Endothelial cell of umbilical vein (primary cell): ENCODE results near the gene ZNF365. TPM values are rescaled to one million over a fixed set of nuclear protein-coding genes. Genes with fewer than 3 reads are reported as not detected.

Source experiments
- BruUV-seq: library from RNA; stranded (reverse); fragments of 400-500 nt; replicated peaks from 2 replicates; lab custom pipeline; 2021; lab: Mats Ljungman, UMichigan
- CTCF ChIA-PET: fragments of 300-600, 350-600 bp; sonication (Branson Sonifier 250); formaldehyde crosslinking; loops from one replicate; lab custom pipeline; 2021; ENCODE audit warnings: antibody characterized with exemption, inconsistent platforms; lab: Charles Lee
- POLR2A ChIA-PET: fragments of 300-600, 350-600 bp; sonication (Branson Sonifier 250); formaldehyde crosslinking; loops from one replicate; lab custom pipeline; 2021; ENCODE audit warnings: antibody characterized with exemption, inconsistent platforms; lab: Charles Lee
- DNase-seq: peaks from one replicate; pipeline ENCODE4 v3.0.0-alpha.2; 2011; ENCODE audit warnings: low read depth, low spot score
- FAIRE-seq: peaks from 2 replicates; lab custom pipeline; 2011; peaks lifted over from hg19 to GRCh38; lab: Jason Lieb, UNC
- H2AFZ ChIP-seq: 2 replicates; pipeline ENCODE4 v1.6.0; 2012; ENCODE audit warnings: low read depth, low read length, control low read depth, inconsistent platforms
- H3K27ac ChIP-seq: 2 replicates; pipeline ENCODE4 v1.5.1; 2011; ENCODE audit warnings: low read depth, mild to moderate bottlenecking, control low read depth, low read length, moderate library complexity; ENCODE audit not compliant: insufficient read depth
- H3K27me3 ChIP-seq, 2 experiments: 2 replicates each; pipeline versions ENCODE4 v1.6.0 to v1.6.1; 2011; ENCODE audit warnings: low read length in 2 of 2, mixed read lengths in 1 of 2; ENCODE audit not compliant: control insufficient read depth in 2 of 2, insufficient read depth in 2 of 2
- H3K36me3 ChIP-seq, 2 experiments: 2 replicates in 1 of 2; 3 replicates in 1 of 2; pipeline ENCODE4 v1.5.1; 2011; ENCODE audit warnings: low read length in 2 of 2, mild to moderate bottlenecking in 1 of 2, moderate library complexity in 1 of 2; ENCODE audit not compliant: control insufficient read depth in 2 of 2, insufficient read depth in 2 of 2; ENCODE audit errors: extremely low read depth in 1 of 2
- H3K4me1 ChIP-seq: 3 replicates; pipeline ENCODE4 v1.5.1; 2011; ENCODE audit warnings: mild to moderate bottlenecking, low read length; ENCODE audit not compliant: control insufficient read depth, insufficient read depth; ENCODE audit errors: extremely low read depth
- H3K4me2 ChIP-seq: 2 replicates; pipeline ENCODE4 v1.6.1; 2011; ENCODE audit warnings: low read length, control low read depth, mixed read lengths; ENCODE audit not compliant: insufficient read depth
- H3K4me3 ChIP-seq, 3 experiments: fragments of 200-600 bp in 1 of 3; sonication (generic), shearing (Covaris generic) in 1 of 3; replicated peaks in 1 of 3; 2 replicates each; pipeline ENCODE4 v1.5.1; 2011 to 2016; ENCODE audit warnings: control low read depth in 3 of 3, low read length in 3 of 3, mild to moderate bottlenecking in 2 of 3, inconsistent platforms in 1 of 3, low read depth in 1 of 3, moderate library complexity in 1 of 3; ENCODE audit not compliant: insufficient read depth in 1 of 3
- H3K79me2 ChIP-seq: 2 replicates; pipeline ENCODE4 v1.6.0; 2012; ENCODE audit warnings: low read length, inconsistent platforms; ENCODE audit not compliant: control insufficient read depth, insufficient read depth
- H3K9ac ChIP-seq: replicated peaks from 2 replicates; pipeline ENCODE3; 2011; ENCODE audit warnings: low read length, control low read depth; ENCODE audit not compliant: insufficient read depth; ENCODE audit errors: extremely low read depth
- H3K9me1 ChIP-seq: replicated peaks from 3 replicates; pipeline ENCODE4 v1.6.0; 2011; ENCODE audit warnings: mild to moderate bottlenecking, low read length; ENCODE audit not compliant: control insufficient read depth, insufficient read depth; ENCODE audit errors: extremely low read depth
- H3K9me3 ChIP-seq: replicated peaks from 2 replicates; pipeline ENCODE4 v1.5.1; 2012; ENCODE audit warnings: low read length, inconsistent platforms; ENCODE audit not compliant: control insufficient read depth, insufficient read depth
- H4K20me1 ChIP-seq: replicated peaks from 2 replicates; pipeline ENCODE3; 2011; ENCODE audit warnings: mild to moderate bottlenecking, low read length; ENCODE audit not compliant: control insufficient read depth, insufficient read depth; ENCODE audit errors: extremely low read depth
- CTCF ChIP-seq, 2 donors: IDR thresholded peaks; 1 replicate in 1 of 2; 2 replicates in 1 of 2; pipeline ENCODE4 v1.5.1; 2011; ENCODE audit warnings: low read length in 2 of 2, mild to moderate bottlenecking in 2 of 2, moderate library complexity in 2 of 2, control low read depth in 1 of 2, inconsistent platforms in 1 of 2, low read depth in 1 of 2; ENCODE audit not compliant: insufficient read depth in 1 of 2; ENCODE audit errors: extremely low read depth in 1 of 2
- EZH2 ChIP-seq: IDR thresholded peaks from 2 replicates; pipeline ENCODE4 v1.6.1; 2012; ENCODE audit warnings: borderline replicate concordance, low read depth, mild to moderate bottlenecking, moderate library complexity, low read length, inconsistent platforms; ENCODE audit not compliant: severe bottlenecking
- FOS ChIP-seq: IDR thresholded peaks from 2 replicates; pipeline ENCODE4 v1.6.1; 2011; ENCODE audit warnings: mild to moderate bottlenecking, low read length, moderate library complexity, borderline replicate concordance; ENCODE audit not compliant: insufficient read depth
- GATA2 ChIP-seq: IDR thresholded peaks from 2 replicates; pipeline ENCODE4 v1.7.0; 2011; ENCODE audit warnings: low read depth, mild to moderate bottlenecking, moderate library complexity, mixed read lengths, low read length; ENCODE audit not compliant: insufficient read length, insufficient read depth
- JUN ChIP-seq: IDR thresholded peaks from 2 replicates; pipeline ENCODE4 v1.6.1; 2011; ENCODE audit warnings: borderline replicate concordance, low read depth; ENCODE audit not compliant: insufficient read length, insufficient read depth
- MAX ChIP-seq: IDR thresholded peaks from 2 replicates; pipeline ENCODE4 v1.6.1; 2011; ENCODE audit not compliant: insufficient read depth, insufficient read length
- MYC ChIP-seq: IDR thresholded peaks from one replicate; pipeline ENCODE4 v1.6.1; 2011; ENCODE audit warnings: mild to moderate bottlenecking, low read depth, low read length
- POLR2A ChIP-seq: IDR thresholded peaks from 2 replicates; pipeline ENCODE4 v1.6.1; 2012; ENCODE audit warnings: low read depth, mild to moderate bottlenecking, control low read depth, low read length
- dilution Hi-C: fragments of 300-500 bp; cut with MboI; formaldehyde crosslinking; loops from one replicate; pipeline ENCODE4 v1.15.0; 2019; ENCODE audit warnings: low sequenced_read_pairs; ENCODE audit not compliant: extremely low pct_ligation_motif_present
- intact Hi-C: fragments of 100-400 bp; cut with micrococcal nuclease; formaldehyde crosslinking; loops from one replicate; pipeline ENCODE4 v1.10.0; 2022
- polyA plus RNA-seq, 4 experiments: library from polyadenylated mRNA; depleted of rRNA in 3 of 4; stranded (reverse) in 3 of 4; unstranded in 1 of 4; fragments of >200 nt; gene quantifications; 2 replicates each; pipeline versions ENCODE4 v1.2.1 to v1.2.3, GENCODE V29; 2011 to 2012; ENCODE audit warnings: missing spikeins in 1 of 4
- total RNA-seq: library from RNA; stranded (reverse); gene quantifications from 2 replicates; pipeline ENCODE4 v1.2.3, GENCODE V29; 2021

The ZNF365 gene
- total and polyA plus RNA-seq, 2 donors (not counting 3 experiments of a cell fraction or from before 2014, with no cell fraction given): 1.3 to 2.9 TPM

- H3K9me3 ChIP-seq: no peaks in the 10 kb centered on the region
- no peak overlapping the region for H2AFZ ChIP-seq
- no peaks in the 10 kb centered on the region for H3K9me1 ChIP-seq
- no peak overlapping the region for H3K9ac ChIP-seq
- no peaks in the 10 kb centered on the region for H3K4me1 ChIP-seq
- dilution Hi-C loops (no loop called here), intact Hi-C loops (no loop called here)
- BruUV-seq: no TSS peak
- H3K4me3 ChIP-seq: no peak overlapping the region
- TF ChIP-seq POLR2A: no peak
- TF ChIP-seq GATA2: no peak
- peak in 1 of 2 donors; percentile 11 for TF ChIP-seq CTCF (IDR thresholded peaks at IDR 0.05; ENCODE audit: extremely low read depth in 1 of 2, insufficient read depth in 1 of 2, low read depth in 1 of 2, low read length in 2 of 2)
- TF ChIP-seq MAX: no peak
- no peaks in the 10 kb centered on the region for H3K36me3 ChIP-seq
- H3K27me3 ChIP-seq: no peaks in the 10 kb centered on the region
- no peak overlapping the region for H3K27ac ChIP-seq
- no peaks in the 10 kb centered on the region for H4K20me1 ChIP-seq
- ChIA-PET CTCF (interaction anchor here (0.6 to 1.3 kb wide), 20 partner anchors 8 to 404 kb away, joined by 3 to 28 read pairs (median 4); partner anchors contain the start of gene RTKN2), POLR2A (no interaction called here)
- no peaks in the 10 kb centered on the region for H3K79me2 ChIP-seq
- no peak for FAIRE-seq
- no peak for DNase-seq
- H3K4me2 ChIP-seq: no peak overlapping the region
Measured at GRCh38 chr10:62414359-62414758, 40.2 kb downstream of the ZNF365 start.

- CTCF ChIA-PET: interaction anchor here (2.0 to 2.4 kb wide), 4 partner anchors 15 to 384 kb away, joined by 5 to 40 read pairs (median 7); no protein-coding TSS in a partner anchor
- DNase-seq: no peak
Measured at GRCh38 chr10:62422068-62422590, 48.0 kb downstream of the ZNF365 start.

More at GRCh38 chr10:62422068-62422590, 48.0 kb downstream of the ZNF365 start:
- POLR2A ChIA-PET: no interaction called here
- no TSS peak for BruUV-seq
- Histone ChIP-seq H4K20me1 (no peaks in the 10 kb centered on the region), H3K27ac (no peak overlapping the region), H2AFZ (no peak overlapping the region), H3K9me1 (no peaks in the 10 kb centered on the region), H3K9me3 (no peaks in the 10 kb centered on the region), H3K36me3 (no peaks in the 10 kb centered on the region), H3K27me3 (no peaks in the 10 kb centered on the region), H3K9ac (no peak overlapping the region), H3K79me2 (no peaks in the 10 kb centered on the region), H3K4me1 (no peaks in the 10 kb centered on the region), H3K4me2 (no peak overlapping the region), H3K4me3 (no peak overlapping the region)
- dilution Hi-C loops: no loop called here
- intact Hi-C loops: no loop called here
- TF ChIP-seq JUN: peak; percentile 8
- TF ChIP-seq FOS: peak; percentile 59
- peak; percentile 87 for TF ChIP-seq GATA2
- no peak for TF ChIP-seq EZH2
- no peak for TF ChIP-seq MYC
- peak; percentile 24 for FAIRE-seq
